Measurements from ENCODE around the gene CRTAC1.

DNA sequence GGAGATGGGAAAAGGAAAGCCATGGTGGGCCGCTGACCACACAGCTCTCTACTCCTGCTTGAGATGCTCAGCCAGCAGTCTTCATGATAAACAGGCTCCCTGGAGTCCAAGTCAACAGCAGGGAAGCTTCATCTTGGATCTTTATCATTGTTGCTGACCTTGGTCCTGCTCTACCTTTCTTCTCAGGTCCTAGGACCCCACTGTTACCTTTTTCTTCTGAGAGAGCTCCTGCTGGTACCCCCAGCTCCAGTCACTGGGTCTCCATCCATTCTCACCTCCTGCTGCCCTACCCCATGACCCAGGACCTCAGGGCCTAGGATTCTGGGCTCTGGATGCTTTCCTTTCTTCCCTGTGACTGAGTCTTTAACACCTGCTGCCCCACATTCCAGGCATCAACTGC is 5.2 kb upstream of the CRTAC1 start:
- TF ChIP-seq, protein P1, sequence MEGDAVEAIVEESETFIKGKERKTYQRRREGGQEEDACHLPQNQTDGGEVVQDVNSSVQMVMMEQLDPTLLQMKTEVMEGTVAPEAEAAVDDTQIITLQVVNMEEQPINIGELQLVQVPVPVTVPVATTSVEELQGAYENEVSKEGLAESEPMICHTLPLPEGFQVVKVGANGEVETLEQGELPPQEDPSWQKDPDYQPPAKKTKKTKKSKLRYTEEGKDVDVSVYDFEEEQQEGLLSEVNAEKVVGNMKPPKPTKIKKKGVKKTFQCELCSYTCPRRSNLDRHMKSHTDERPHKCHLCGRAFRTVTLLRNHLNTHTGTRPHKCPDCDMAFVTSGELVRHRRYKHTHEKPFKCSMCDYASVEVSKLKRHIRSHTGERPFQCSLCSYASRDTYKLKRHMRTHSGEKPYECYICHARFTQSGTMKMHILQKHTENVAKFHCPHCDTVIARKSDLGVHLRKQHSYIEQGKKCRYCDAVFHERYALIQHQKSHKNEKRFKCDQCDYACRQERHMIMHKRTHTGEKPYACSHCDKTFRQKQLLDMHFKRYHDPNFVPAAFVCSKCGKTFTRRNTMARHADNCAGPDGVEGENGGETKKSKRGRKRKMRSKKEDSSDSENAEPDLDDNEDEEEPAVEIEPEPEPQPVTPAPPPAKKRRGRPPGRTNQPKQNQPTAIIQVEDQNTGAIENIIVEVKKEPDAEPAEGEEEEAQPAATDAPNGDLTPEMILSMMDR (conservative IDR thresholded peaks at IDR 0.05): no peak
- no peak for TF ChIP-seq ZFX (IDR thresholded peaks at IDR 0.05)
